ENCODE results near the gene SOWAHC.
"Not testable (repeated sequence)": the region's sequence is repeated elsewhere in the genome, so short reads cannot be mapped to it uniquely, and the experiment has no call there.

The SOWAHC gene

DNA sequence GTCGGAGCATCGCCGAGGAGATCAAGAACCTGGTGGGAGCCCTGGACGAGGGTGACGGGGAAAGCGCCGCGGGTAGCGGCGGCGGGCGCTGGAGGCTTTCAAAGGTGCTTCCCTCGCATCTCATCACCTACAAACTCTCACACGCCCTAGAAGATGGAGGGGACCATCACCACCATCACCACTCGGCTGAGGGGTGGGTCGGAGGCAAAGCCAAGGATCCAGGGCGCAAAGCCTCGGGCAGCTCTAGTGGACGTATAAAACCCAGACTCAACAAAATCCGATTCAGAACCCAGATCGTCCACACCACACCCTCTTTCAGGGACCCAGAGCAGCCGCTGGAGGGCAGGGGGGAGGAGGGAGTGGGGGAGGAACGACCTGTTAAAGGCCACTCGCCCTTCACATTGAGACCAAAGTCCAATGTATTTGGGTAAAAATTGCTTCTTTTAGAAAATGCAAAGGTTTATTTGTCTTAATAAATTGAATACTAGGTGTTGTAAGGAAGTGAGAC is 1.5 kb downstream of the SOWAHC start:
- DNase-seq (ENCODE audit: low spot score), result peak; percentile 42

- DNase-seq (ENCODE audit: low spot score), result no peak
Observed at GRCh38 chr2:109616184-109616583, 2.0 kb downstream of the SOWAHC start.

DNA sequence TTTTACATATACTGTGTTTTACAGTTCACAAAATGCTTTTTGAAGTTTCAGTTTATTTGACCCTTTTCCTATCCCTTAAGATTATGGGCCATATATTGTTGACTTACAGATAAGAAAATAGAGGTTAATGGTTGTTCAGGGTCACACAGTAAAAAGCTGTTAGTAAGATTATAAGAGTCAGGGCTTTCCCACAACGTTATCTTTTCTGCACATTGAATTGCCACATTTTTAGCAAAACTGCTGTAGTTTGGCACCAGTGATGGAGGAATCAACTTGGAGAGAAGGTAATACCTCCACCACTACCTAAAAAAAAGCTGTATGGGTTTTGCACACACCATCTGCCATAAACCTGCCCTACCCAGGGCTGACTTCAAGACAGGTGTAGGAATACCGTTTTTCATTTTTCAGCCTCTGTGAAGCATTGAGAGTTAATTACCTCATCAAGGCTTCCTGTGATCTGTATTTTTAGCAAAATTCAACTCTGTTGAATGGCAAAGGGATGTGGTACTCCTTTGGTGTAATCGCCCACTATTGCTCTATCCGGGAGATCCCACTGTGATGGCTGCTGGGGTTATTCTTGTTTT is 5.0 kb downstream of the SOWAHC start:
- no peak for DNase-seq (ENCODE audit: low spot score)

GRCh38 chr2:109623297-109623696 is 9.1 kb downstream of the SOWAHC start:
- DNase-seq (ENCODE audit: low spot score), result no peak

DNA sequence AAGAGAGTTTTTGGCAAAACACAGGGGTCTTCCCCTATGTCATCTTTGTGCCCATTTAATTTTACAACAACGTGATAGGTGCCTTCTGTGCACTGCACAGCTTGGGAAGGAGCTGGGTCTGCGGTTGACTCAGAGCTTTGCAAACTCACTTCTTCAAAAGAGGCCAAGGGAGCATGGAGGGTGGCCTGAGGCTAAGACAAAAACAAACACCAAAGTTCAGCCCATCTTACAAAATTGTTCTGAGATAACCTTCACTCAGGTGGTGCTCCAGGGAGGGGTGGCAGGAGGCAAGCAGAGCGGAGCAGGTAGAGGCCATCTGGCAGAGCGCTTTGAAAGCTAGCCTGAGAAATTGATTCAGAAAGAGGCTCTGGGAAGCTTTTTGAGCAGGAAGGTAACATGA is 9.8 kb downstream of the SOWAHC start:
- no peak for DNase-seq (ENCODE audit: low spot score)

DNA sequence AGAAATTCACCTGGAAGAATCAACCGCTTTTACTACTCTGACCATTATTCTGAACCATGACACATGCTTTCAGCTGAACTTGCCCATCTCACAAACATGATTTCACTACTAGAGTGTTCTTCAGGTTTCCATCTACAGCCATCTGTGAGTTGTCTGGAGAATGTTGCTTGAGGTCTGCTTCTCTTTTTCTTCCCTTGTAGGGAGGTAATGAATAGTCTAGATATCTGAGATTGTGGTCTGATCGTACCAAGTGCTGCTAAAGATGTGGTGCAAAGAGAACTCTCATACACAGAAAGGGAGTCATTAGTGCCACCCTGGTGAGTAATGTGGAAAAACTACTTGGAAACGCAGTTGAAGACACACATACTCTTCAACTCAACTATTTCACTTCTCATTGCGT is 10.2 kb downstream of the SOWAHC start:
- no peak for DNase-seq (ENCODE audit: low spot score)

- not testable (repeated sequence) for DNase-seq (ENCODE audit: low spot score)
Observed at GRCh38 chr2:109628321-109628720, 14.2 kb downstream of the SOWAHC start.

DNA sequence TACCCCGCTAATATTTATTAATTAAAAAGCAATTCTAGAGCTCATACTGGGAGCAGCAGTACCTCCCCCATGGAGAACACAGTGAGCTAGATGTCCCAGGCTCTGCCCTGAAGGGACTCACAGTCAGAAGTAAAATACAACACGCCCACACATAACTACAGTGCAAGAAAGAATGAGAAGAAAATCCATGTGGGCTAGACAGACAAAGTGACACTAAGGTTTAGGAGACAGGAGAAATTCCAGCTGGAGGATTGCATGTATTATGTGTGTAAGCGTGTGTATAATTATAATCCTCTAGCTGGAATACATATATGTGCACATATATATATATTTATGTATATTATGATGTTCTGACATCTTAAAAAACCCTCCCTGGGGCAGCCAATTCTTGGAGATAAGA is 15.7 kb downstream of the SOWAHC start:
- no peak for DNase-seq (ENCODE audit: low spot score)

- no peak for DNase-seq (ENCODE audit: low spot score)
Observed at GRCh38 chr2:109630441-109631430, 16.6 kb downstream of the SOWAHC start.

DNA sequence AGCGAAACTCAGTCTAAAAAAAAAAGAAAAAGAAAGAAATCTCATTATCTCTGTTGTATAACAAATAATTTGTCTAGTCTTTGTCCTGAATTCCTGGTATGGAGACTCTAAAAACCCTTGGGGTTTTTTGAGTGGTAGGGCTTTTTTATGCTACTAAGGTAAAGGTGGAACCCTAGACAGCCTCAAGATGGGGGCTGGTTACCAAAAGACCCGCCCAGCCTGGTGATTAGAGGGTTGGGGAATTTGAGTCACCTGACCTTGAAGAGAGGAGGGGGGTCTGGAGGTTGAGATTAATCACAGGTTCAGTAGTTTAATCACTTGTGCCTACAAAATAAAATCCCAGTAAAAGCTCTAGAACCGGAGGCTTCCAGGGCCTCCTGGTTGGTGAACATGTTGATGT is 17.6 kb downstream of the SOWAHC start:
- DNase-seq (ENCODE audit: low spot score), result no peak

DNA sequence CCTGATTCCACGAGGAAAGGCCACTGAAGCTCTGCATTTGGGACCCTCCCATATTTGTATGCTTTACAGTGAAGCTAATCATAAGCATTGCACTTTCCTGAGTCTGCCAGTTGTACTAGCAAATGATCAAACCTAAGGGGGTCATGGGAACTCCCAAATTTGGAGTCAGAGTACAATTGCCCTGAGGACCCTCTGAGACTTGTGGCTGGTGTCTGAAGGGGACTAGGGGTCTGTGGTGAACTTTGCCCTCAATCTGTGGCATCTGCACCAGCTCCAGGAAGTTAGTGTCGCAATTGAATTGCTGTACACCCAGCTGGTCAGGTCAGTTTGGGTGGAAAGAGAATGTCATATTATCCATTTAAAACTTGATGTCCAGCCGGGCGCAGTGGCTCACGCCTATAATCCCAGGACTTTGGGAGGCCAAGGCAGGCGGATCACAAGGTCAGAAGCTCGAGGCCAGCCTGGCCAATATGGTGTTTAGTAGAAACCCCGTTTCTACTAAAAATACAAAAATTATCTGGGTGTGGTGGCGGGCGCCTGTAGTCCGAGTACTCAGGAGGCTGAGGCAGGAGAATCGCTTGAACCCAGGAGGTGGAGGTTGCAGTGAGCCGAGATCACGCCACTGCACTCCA is 18.1 kb downstream of the SOWAHC start:
- DNase-seq (ENCODE audit: low spot score), result no peak

DNA sequence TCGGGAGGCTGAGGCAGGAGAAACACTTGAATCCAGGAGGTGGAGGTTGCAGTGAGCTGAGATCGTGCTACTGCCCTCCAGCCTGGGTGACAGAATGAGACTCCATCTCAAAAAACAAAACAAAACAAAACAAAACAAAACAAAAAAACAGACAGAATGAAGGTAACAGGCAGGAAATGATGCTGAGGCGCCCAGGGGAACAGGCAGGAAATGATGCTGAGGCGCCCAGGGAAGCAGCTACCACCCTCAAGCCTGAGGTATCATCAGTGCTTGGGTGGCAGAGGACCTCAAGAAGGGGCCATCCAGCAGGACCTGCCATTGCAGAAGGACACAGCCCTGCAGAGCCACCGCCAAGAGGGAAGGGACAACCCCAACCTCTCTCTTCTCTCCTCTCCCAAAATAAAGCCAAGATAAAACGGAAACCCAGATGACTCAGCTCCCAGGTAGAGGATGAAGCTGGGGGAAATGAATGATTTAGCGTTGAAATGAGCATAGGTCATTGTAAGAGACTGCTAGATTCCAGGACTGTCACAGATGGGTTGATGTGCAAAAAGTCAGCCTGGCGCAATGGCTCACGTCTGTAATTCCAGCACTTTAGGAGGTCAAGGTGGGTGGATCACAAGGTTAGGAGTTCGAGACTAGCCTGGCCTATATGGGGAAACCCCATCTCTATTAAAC is 19.3 kb downstream of the SOWAHC start:
- no peak for DNase-seq (ENCODE audit: low spot score)

DNA sequence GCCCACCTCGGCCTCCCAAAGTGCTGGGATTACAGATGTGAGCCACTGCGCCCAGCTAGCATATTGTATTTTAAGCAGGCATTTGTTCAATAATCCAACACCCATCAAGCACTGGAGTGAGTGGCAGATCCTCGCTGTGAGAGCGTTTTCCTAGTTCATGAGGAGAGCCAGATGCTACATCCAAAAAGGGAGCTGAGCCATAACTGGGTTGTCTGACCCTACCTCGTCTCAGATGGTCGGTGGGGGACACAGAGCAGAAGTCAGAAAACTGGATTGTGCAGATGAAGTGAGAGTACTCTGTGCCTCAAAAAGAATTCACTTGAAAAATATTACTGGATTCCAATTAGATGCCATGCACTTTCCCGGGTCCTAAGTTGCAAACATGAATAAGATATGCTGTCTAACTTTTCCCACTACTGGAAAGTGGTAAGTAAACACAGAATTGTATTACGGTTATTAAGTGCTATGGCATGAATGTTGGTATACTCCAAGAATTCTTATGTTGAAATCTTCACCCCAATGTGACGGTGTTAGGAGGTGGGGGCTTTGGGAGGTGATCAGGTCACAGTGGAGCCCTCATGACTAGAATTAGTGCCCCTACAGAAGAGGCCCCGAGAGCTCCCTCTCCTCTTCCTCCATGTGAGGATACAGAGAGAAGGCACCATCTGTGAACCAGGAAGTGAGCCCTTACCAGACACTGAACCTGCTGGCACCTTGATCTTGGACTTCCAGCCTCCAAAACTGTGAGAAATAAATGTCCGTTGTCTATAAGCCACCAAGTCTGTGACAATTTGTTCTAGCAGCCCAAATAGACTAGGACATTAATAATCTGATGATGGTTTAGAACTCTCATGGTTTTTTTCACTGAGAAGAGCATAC is 21.5 kb downstream of the SOWAHC start:
- DNase-seq (ENCODE audit: low spot score), result no peak

- no peak for DNase-seq (ENCODE audit: low spot score)
Observed at GRCh38 chr2:109636317-109636716, 22.2 kb downstream of the SOWAHC start.

GRCh38 chr2:109637749-109638570 is 23.8 kb downstream of the SOWAHC start:
- no peak for DNase-seq (ENCODE audit: low spot score)

DNA sequence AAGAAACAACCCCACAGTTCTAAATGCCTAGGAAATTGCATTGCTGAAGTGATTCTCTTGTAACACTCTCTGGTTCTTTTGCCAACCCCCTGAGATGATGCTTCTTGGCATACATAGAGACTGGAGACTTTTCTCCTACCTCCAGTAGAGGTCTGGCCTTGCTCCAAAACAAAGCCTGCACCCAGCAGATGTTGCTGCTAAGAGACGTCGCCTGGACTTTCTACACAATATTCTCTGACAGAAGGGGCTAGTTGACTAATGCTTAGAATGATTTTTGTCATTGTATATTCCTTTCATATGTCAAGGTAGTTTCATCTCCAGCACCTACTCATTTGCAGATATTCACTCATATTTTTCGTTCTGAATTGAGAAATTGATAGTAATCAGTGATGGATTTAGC is 24.6 kb downstream of the SOWAHC start:
- DNase-seq (ENCODE audit: low spot score), result no peak

- not testable (repeated sequence) for DNase-seq (ENCODE audit: low spot score)
Observed at GRCh38 chr2:109640000-109640399, 25.8 kb downstream of the SOWAHC start.

GRCh38 chr2:109644571-109645275 is 30.6 kb downstream of the SOWAHC start:
- DNase-seq (ENCODE audit: low spot score), result peak; percentile 39

DNA sequence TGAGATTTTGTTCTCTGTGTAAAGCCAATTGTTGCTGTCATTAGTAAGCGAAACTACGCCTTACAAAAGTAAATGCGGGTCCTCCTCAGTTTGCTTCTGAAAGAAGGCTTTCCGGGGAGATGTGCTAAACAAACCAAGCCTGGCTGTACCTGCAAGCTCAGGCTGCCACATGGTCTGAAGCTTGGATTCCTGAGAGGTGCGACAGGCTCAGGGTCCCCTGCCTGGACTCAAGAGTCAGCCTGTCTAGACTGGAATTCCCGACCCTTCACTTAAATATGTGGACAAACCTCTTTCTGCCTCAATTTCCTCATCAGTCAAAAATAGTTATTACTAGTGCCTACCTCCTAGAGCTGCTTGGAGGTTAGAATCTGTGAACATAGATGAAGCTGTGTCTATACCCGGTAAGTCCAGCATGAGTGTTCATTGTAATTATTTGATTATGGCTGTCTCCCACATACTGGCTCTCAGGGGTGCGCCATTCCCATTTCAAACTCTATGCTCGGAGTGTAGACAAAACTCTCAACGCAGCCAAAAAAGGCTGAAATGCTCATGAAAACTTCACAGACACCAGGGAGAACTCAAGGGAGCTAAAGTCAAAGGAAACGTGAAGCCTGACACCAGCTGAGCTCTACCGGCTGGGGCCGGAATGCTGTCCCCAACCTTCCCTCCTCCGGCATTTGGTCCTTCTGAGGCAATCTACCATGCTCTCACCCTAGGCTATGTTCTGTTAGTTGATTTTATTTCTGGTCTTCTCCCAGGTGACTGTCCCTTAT is 31.4 kb downstream of the SOWAHC start:
- DNase-seq (ENCODE audit: low spot score), result no peak
